LNCAP (cell line): ENCODE results near the gene CDC16.

Experiments used
- TF ChIP-seq, protein P1 (sequence below): fragments of 450-650 bp; IDR thresholded peaks from 2 replicates; pipeline ENCODE4 v1.5.1; 2017; ENCODE audit warnings: mild to moderate bottlenecking

The CDC16 gene

DNA sequence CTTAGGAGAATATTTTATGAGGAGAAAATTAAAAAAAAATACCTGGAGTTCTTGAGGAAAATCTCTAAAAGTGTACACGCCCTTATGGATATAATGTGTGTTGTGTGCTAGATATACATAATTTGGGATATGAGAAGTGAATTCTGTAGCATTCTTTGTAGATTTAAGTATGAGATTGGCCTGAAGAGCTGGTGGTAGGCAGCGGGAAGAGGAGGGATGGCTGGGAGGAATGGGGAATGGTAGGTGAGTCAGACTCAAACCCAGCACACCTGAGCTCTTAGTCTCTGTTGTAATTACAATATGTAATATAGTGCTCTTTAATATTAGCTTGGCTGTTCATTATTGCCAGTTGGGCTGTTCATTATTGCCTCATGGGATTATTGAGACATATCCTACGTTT, 86.6 kb downstream of the CDC16 start:
- TF ChIP-seq, protein P1, sequence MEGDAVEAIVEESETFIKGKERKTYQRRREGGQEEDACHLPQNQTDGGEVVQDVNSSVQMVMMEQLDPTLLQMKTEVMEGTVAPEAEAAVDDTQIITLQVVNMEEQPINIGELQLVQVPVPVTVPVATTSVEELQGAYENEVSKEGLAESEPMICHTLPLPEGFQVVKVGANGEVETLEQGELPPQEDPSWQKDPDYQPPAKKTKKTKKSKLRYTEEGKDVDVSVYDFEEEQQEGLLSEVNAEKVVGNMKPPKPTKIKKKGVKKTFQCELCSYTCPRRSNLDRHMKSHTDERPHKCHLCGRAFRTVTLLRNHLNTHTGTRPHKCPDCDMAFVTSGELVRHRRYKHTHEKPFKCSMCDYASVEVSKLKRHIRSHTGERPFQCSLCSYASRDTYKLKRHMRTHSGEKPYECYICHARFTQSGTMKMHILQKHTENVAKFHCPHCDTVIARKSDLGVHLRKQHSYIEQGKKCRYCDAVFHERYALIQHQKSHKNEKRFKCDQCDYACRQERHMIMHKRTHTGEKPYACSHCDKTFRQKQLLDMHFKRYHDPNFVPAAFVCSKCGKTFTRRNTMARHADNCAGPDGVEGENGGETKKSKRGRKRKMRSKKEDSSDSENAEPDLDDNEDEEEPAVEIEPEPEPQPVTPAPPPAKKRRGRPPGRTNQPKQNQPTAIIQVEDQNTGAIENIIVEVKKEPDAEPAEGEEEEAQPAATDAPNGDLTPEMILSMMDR = no peak
